ENCODE measurements around the gene POLD3. TPM values are rescaled to one million over a fixed set of nuclear protein-coding genes. Genes with fewer than 3 reads are reported as not detected.
"Not testable (repeated sequence)": the region's sequence is repeated elsewhere in the genome, so short reads cannot be mapped to it uniquely, and the experiment has no call there.

The POLD3 gene
- total RNA-seq, 1 donor from 2014 or later: 16.3 TPM

- H3K9me3 Mint-ChIP-seq: no peaks in the 10 kb centered on the region
- peaks cover 9% of the 10 kb centered on the region for H3K36me3 Mint-ChIP-seq (ENCODE audit: low read depth)
- H3K27ac Mint-ChIP-seq: no peak overlapping the region
- H3K4me3 Mint-ChIP-seq: no peak overlapping the region
- TF ChIP-seq CTCF (IDR thresholded peaks at IDR 0.05): no peak
- no peak for DNase-seq
- H3K4me1 Mint-ChIP-seq: no peaks in the 10 kb centered on the region
- ChIA-PET CTCF (no interaction called here), POLR2A (no interaction called here)
- intact Hi-C loops (cut with micrococcal nuclease): no loop called here
- H3K27me3 Mint-ChIP-seq: no peaks in the 10 kb centered on the region
- no peak for ATAC-seq (ENCODE audit: low read depth)
These were observed 56.5 kb downstream of the POLD3 start for GRCh38 chr11:74648894-74649293.

- intact Hi-C loops (cut with micrococcal nuclease): no loop called here
- H3K36me3 Mint-ChIP-seq (ENCODE audit: low read depth): peaks cover 9% of the 10 kb centered on the region
These were observed 58.1 kb downstream of the POLD3 start for GRCh38 chr11:74650498-74650897.

GRCh38 chr11:74654976-74655375 is 62.6 kb downstream of the POLD3 start:
- ATAC-seq (ENCODE audit: low read depth): no peak
- no peak for TF ChIP-seq CTCF (IDR thresholded peaks at IDR 0.05)
- Mint-ChIP-seq H3K4me1 (no peaks in the 10 kb centered on the region), H3K27ac (no peak overlapping the region), H3K36me3 (ENCODE audit: low read depth) (peaks cover 24% of the 10 kb centered on the region), H3K9me3 (peaks cover 17% of the 10 kb centered on the region), H3K27me3 (no peaks in the 10 kb centered on the region), H3K4me3 (no peak overlapping the region)
- no peak for DNase-seq
- CTCF ChIA-PET: no interaction called here
- POLR2A ChIA-PET: no interaction called here
- intact Hi-C loops (cut with micrococcal nuclease): no loop called here

More at GRCh38 chr11:74650498-74650897, 58.1 kb downstream of the POLD3 start:
- ChIA-PET POLR2A (no interaction called here), CTCF (no interaction called here)
- no peak for TF ChIP-seq CTCF (IDR thresholded peaks at IDR 0.05)
- Mint-ChIP-seq H3K4me1 (no peaks in the 10 kb centered on the region), H3K27me3 (no peaks in the 10 kb centered on the region), H3K27ac (no peak overlapping the region), H3K9me3 (no peaks in the 10 kb centered on the region), H3K4me3 (no peak overlapping the region)
- no peak for DNase-seq
- ATAC-seq (ENCODE audit: low read depth): no peak

- H3K27ac Mint-ChIP-seq; ATAC-seq (ENCODE audit: low read depth); CTCF ChIA-PET; DNase-seq; intact Hi-C loops (cut with micrococcal nuclease); POLR2A ChIA-PET; H3K27me3 Mint-ChIP-seq; H3K4me3 Mint-ChIP-seq; H3K4me1 Mint-ChIP-seq: not testable (repeated sequence)
- Mint-ChIP-seq H3K9me3 (peaks cover 26% of the 10 kb centered on the region), H3K36me3 (ENCODE audit: low read depth) (peaks cover 18% of the 10 kb centered on the region)
These were observed 66.7 kb downstream of the POLD3 start for GRCh38 chr11:74659124-74659523.

GRCh38 chr11:74662487-74663103 is 70.2 kb downstream of the POLD3 start:
- no peak overlapping the region for H3K27ac Mint-ChIP-seq

More at GRCh38 chr11:74662487-74663103, 70.2 kb downstream of the POLD3 start:
- H3K4me3 Mint-ChIP-seq: no peak overlapping the region
- peaks cover 22% of the 10 kb centered on the region for H3K9me3 Mint-ChIP-seq
- no peak for TF ChIP-seq CTCF (IDR thresholded peaks at IDR 0.05)
- H3K36me3 Mint-ChIP-seq (ENCODE audit: low read depth): peaks cover 18% of the 10 kb centered on the region
- H3K27me3 Mint-ChIP-seq: no peaks in the 10 kb centered on the region
- H3K4me1 Mint-ChIP-seq: no peaks in the 10 kb centered on the region
- intact Hi-C loops (cut with micrococcal nuclease): no loop called here
- POLR2A ChIA-PET: no interaction called here
- ATAC-seq (ENCODE audit: low read depth): no peak
- no peak for DNase-seq
- CTCF ChIA-PET: no interaction called here
